GM12878 (cell line): Measurements from ENCODE around the gene SIGLEC10.

Source experiments
- CEBPB ChIP-seq, 2 experiments: fragments of 150-350 bp in 1 of 2; IDR thresholded peaks; 2 replicates each; pipeline ENCODE4 v1.6.1; 2012 to 2014; ENCODE audit warnings: low read depth in 2 of 2, low read length in 2 of 2, borderline replicate concordance in 1 of 2, inconsistent platforms in 1 of 2
- CHD2 ChIP-seq: IDR thresholded peaks from 2 replicates; pipeline ENCODE4 v1.6.1; 2011; ENCODE audit warnings: low read depth, low read length, improper control_type of control experiment, borderline replicate concordance
- EZH2 ChIP-seq: IDR thresholded peaks from 2 replicates; pipeline ENCODE4 v1.6.1; 2012; ENCODE audit warnings: low read depth, mild to moderate bottlenecking, control low read depth, inconsistent platforms, low read length, borderline replicate concordance; ENCODE audit not compliant: control insufficient read depth
- NR2C2 ChIP-seq: IDR thresholded peaks from 2 replicates; pipeline ENCODE4 v1.6.1; 2011; ENCODE audit warnings: borderline replicate concordance, low read depth; ENCODE audit not compliant: control insufficient read depth, insufficient read length
- POLR2A ChIP-seq: IDR thresholded peaks from 2 replicates; pipeline ENCODE4 v1.6.1; 2011; ENCODE audit warnings: low read depth, mild to moderate bottlenecking, low read length
- POLR2AphosphoS5 ChIP-seq: IDR thresholded peaks from 2 replicates; pipeline ENCODE4 v1.6.1; 2011; ENCODE audit warnings: mild to moderate bottlenecking, low read length, inconsistent platforms
- SREBF2 ChIP-seq: IDR thresholded peaks from 2 replicates; pipeline ENCODE4 v1.6.1; 2012; ENCODE audit warnings: mild to moderate bottlenecking, low read length
- SRF ChIP-seq, 2 experiments: IDR thresholded peaks; 2 replicates each; pipeline ENCODE4 v1.6.1; 2011; ENCODE audit warnings: low read depth in 2 of 2, low read length in 2 of 2, mild to moderate bottlenecking in 1 of 2, moderate library complexity in 1 of 2
- ZNF24 ChIP-seq: fragments of 450-650 bp; IDR thresholded peaks from 2 replicates; pipeline ENCODE4 v1.6.1; 2017; ENCODE audit warnings: antibody characterized with exemption, mild to moderate bottlenecking
- TF ChIP-seq, protein P1 (sequence below): IDR thresholded peaks from 2 replicates; pipeline ENCODE4 v1.6.1; 2012; ENCODE audit warnings: low read depth, low read length, improper control_type of control experiment
- TF ChIP-seq, protein P2 (sequence below): IDR thresholded peaks from 2 replicates; pipeline ENCODE4 v1.6.1; 2011; ENCODE audit warnings: low read depth, mild to moderate bottlenecking, low read length, moderate library complexity, borderline replicate concordance; ENCODE audit errors: extremely low read depth
- TF ChIP-seq, protein P3 (sequence below): IDR thresholded peaks from 2 replicates; pipeline ENCODE4 v1.6.1; 2012; ENCODE audit warnings: mild to moderate bottlenecking, low read depth, low read length
- TF ChIP-seq, protein P4 (sequence below), 3 experiments: IDR thresholded peaks in 2 of 3; conservative IDR thresholded peaks in 1 of 3; 2 replicates each; pipeline ENCODE4 v1.5.1; 2011; ENCODE audit warnings: low read depth in 3 of 3, low read length in 3 of 3, mild to moderate bottlenecking in 3 of 3, control low read depth in 2 of 3, moderate library complexity in 2 of 3, inconsistent platforms in 1 of 3, mixed read lengths in 1 of 3; ENCODE audit not compliant: control insufficient read depth in 2 of 3, insufficient read depth in 1 of 3; ENCODE audit errors: extremely low read depth in 1 of 3

DNA sequence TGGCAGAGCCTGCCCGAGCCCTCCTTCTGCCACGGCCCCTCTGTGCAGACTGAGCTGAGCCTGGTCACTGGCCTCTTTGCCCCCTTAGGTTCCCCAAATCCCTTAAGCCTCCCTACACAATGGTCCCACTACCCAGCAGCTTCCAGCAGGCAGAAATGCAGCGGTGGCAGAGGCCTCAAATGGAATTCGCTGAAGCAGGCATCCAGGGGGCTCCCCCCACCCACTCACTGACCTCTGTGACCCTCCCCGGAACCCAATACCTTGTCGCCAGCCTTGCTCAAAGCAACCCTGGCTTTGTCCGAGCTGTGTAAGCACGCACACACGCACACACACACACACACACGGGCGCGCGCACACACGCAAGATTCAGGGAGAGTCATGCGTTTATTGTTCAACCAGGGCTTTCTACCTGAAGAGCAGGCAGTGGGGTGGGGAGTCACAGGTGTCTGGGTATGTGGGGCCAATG, 29.5 kb downstream of the SIGLEC10 start, which contains the start of gene LIM2:
- TF ChIP-seq, protein P1, sequence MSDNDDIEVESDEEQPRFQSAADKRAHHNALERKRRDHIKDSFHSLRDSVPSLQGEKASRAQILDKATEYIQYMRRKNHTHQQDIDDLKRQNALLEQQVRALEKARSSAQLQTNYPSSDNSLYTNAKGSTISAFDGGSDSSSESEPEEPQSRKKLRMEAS, result no peak
- TF ChIP-seq POLR2A, result no peak
- no peak for TF ChIP-seq EZH2
- TF ChIP-seq, protein P2, sequence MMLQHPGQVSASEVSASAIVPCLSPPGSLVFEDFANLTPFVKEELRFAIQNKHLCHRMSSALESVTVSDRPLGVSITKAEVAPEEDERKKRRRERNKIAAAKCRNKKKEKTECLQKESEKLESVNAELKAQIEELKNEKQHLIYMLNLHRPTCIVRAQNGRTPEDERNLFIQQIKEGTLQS, result no peak
- TF ChIP-seq, protein P3, sequence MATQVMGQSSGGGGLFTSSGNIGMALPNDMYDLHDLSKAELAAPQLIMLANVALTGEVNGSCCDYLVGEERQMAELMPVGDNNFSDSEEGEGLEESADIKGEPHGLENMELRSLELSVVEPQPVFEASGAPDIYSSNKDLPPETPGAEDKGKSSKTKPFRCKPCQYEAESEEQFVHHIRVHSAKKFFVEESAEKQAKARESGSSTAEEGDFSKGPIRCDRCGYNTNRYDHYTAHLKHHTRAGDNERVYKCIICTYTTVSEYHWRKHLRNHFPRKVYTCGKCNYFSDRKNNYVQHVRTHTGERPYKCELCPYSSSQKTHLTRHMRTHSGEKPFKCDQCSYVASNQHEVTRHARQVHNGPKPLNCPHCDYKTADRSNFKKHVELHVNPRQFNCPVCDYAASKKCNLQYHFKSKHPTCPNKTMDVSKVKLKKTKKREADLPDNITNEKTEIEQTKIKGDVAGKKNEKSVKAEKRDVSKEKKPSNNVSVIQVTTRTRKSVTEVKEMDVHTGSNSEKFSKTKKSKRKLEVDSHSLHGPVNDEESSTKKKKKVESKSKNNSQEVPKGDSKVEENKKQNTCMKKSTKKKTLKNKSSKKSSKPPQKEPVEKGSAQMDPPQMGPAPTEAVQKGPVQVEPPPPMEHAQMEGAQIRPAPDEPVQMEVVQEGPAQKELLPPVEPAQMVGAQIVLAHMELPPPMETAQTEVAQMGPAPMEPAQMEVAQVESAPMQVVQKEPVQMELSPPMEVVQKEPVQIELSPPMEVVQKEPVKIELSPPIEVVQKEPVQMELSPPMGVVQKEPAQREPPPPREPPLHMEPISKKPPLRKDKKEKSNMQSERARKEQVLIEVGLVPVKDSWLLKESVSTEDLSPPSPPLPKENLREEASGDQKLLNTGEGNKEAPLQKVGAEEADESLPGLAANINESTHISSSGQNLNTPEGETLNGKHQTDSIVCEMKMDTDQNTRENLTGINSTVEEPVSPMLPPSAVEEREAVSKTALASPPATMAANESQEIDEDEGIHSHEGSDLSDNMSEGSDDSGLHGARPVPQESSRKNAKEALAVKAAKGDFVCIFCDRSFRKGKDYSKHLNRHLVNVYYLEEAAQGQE, result no peak
- TF ChIP-seq ZNF24, result no peak
- no peak for TF ChIP-seq POLR2AphosphoS5
- TF ChIP-seq, protein P4, sequence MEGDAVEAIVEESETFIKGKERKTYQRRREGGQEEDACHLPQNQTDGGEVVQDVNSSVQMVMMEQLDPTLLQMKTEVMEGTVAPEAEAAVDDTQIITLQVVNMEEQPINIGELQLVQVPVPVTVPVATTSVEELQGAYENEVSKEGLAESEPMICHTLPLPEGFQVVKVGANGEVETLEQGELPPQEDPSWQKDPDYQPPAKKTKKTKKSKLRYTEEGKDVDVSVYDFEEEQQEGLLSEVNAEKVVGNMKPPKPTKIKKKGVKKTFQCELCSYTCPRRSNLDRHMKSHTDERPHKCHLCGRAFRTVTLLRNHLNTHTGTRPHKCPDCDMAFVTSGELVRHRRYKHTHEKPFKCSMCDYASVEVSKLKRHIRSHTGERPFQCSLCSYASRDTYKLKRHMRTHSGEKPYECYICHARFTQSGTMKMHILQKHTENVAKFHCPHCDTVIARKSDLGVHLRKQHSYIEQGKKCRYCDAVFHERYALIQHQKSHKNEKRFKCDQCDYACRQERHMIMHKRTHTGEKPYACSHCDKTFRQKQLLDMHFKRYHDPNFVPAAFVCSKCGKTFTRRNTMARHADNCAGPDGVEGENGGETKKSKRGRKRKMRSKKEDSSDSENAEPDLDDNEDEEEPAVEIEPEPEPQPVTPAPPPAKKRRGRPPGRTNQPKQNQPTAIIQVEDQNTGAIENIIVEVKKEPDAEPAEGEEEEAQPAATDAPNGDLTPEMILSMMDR (IDR thresholded peaks at IDR 0.05 in 2 of 3, conservative IDR thresholded peaks at IDR 0.05 in 1 of 3; ENCODE audit: control insufficient read depth in 2 of 3, extremely low read depth in 1 of 3, insufficient read depth in 1 of 3, low read depth in 3 of 3, low read length in 3 of 3), result no peak
- no peak for TF ChIP-seq NR2C2
- TF ChIP-seq CEBPB (IDR thresholded peaks at IDR 0.05; ENCODE audit: borderline replicate concordance in 1 of 2, low read depth in 2 of 2, low read length in 2 of 2), result no peak
- TF ChIP-seq SRF (IDR thresholded peaks at IDR 0.05; ENCODE audit: low read depth in 2 of 2, low read length in 2 of 2), result no peak
- no peak for TF ChIP-seq CHD2
- no peak for TF ChIP-seq SREBF2
